Spleen (tissue), 11 donors: Measurements from ENCODE around the gene RERE. TPM values are rescaled to one million over a fixed set of nuclear protein-coding genes. Genes with fewer than 3 reads are reported as not detected.

Experiments used
- DNase-seq: peaks from one replicate; pipeline ENCODE4 v3.0.0-alpha.2; 2020
- H3K27ac ChIP-seq, 8 donors: fragments of 200-600 bp; sonication (generic) in 7 of 8; 1 replicate in 4 of 8; 2 replicates in 4 of 8; pipeline versions ENCODE4 v1.5.0 to v1.8.0; 2016 to 2021; ENCODE audit warnings: inconsistent platforms in 4 of 8, mild to moderate bottlenecking in 4 of 8, moderate library complexity in 1 of 8
- H3K27me3 ChIP-seq, 7 donors: fragments of 200-600 bp; sonication (generic) in 6 of 7; replicated peaks in 1 of 7; 1 replicate in 4 of 7; 2 replicates in 3 of 7; pipeline versions ENCODE4 v1.5.0 to v1.8.0; 2016 to 2021; ENCODE audit warnings: inconsistent platforms in 3 of 7, mild to moderate bottlenecking in 1 of 7
- H3K36me3 ChIP-seq, 6 donors: fragments of 200-600 bp; sonication (generic) in 5 of 6; 1 replicate in 4 of 6; 2 replicates in 2 of 6; pipeline versions ENCODE4 v1.5.0 to v1.8.0; 2016 to 2021; ENCODE audit warnings: inconsistent platforms in 2 of 6
- H3K4me1 ChIP-seq, 6 donors: fragments of 200-600 bp; sonication (generic) in 5 of 6; 1 replicate in 3 of 6; 2 replicates in 3 of 6; pipeline versions ENCODE4 v1.5.0 to v1.8.0; 2016 to 2021; ENCODE audit warnings: inconsistent platforms in 3 of 6
- H3K4me3 ChIP-seq, 8 donors: fragments of 200-600 bp; sonication (generic) in 7 of 8; 1 replicate in 4 of 8; 2 replicates in 4 of 8; pipeline versions ENCODE4 v1.5.0 to v1.8.0; 2016 to 2021; ENCODE audit warnings: inconsistent platforms in 4 of 8, mild to moderate bottlenecking in 4 of 8, moderate library complexity in 2 of 8
- H3K9me3 ChIP-seq, 8 donors: fragments of 200-600 bp; sonication (generic) in 7 of 8; 1 replicate in 4 of 8; 2 replicates in 4 of 8; pipeline versions ENCODE4 v1.5.0 to v1.8.0; 2016 to 2021; ENCODE audit warnings: inconsistent platforms in 4 of 8
- POLR2A ChIP-seq, 3 donors: fragments of 450-650 bp; IDR thresholded peaks; one replicate each; pipeline ENCODE4 v1.5.1; 2017; ENCODE audit warnings: antibody characterized with exemption in 3 of 3, mild to moderate bottlenecking in 1 of 3
- POLR2AphosphoS5 ChIP-seq, 3 donors: sonication (generic); formaldehyde crosslinking; IDR thresholded peaks; one replicate each; pipeline ENCODE4 v1.5.1; 2017; ENCODE audit warnings: antibody characterized with exemption in 3 of 3
- WGBS, 5 donors: extraction: QIAGEN DNeasy Blood & Tissue Kit in 3 of 5; methylation state at CpG; one replicate each; pipeline versions ENCODE4 v1.1.5 to v1.1.7; 2013 to 2018; 5-methylcytosine and 5-hydroxymethylcytosine counted together
- intact Hi-C: fragments of 100-400 bp; cut with DNase I; formaldehyde crosslinking; loops from one replicate; pipeline ENCODE4 v1.15.0; 2023; ENCODE audit warnings: low total_unique reads
- polyA plus RNA-seq, 3 donors: library from polyadenylated mRNA; stranded (reverse); fragments of 200-250 nt; gene quantifications; one replicate each; pipeline ENCODE4 v1.2.1, GENCODE V29; 2013
- total RNA-seq, 7 donors: library from RNA; depleted of rRNA in 3 of 7; stranded (reverse); fragments of >200 nt in 3 of 7; fragmentation: NEBNext Ultra II Directional in 4 of 7; extraction: Animal tissue kit (Norgen Biotek cat#: 25700) in 4 of 7; gene quantifications; one replicate each; pipeline versions ENCODE4 v1.1.0 to v1.2.1, GENCODE V29; 2016 to 2021
- TF ChIP-seq, protein P1 (sequence below), 11 experiments: fragments of 200-600 bp in 7 of 11; fragments of 450-650 bp in 4 of 11; sonication (generic) in 4 of 11; IDR thresholded peaks in 8 of 11; conservative IDR thresholded peaks in 3 of 11; 1 replicate in 7 of 11; 2 replicates in 4 of 11; pipeline versions ENCODE4 v1.4.0 to v1.8.0; 2016 to 2021; ENCODE audit warnings: antibody characterized with exemption in 11 of 11, inconsistent platforms in 4 of 11, mild to moderate bottlenecking in 1 of 11
- donor health status: healthy with polysubstance abuse.
- donor health status: DM: no; HTN: no; CAD: no; lungs with moderate emphysema.
- donor health status: DM: no; HTN: no; CAD: no.
- donor health status: Bipolar disorder and iron deficiency.
- donor health status: healthy.
- donor health status: DM: no; HTN: no; CAD: no.
- donor health status: DM: yes; HTN: yes; CAD: no.

Gene RERE
- total and polyA plus RNA-seq, 10 donors: 10.3 to 149 (median 117) TPM

DNA sequence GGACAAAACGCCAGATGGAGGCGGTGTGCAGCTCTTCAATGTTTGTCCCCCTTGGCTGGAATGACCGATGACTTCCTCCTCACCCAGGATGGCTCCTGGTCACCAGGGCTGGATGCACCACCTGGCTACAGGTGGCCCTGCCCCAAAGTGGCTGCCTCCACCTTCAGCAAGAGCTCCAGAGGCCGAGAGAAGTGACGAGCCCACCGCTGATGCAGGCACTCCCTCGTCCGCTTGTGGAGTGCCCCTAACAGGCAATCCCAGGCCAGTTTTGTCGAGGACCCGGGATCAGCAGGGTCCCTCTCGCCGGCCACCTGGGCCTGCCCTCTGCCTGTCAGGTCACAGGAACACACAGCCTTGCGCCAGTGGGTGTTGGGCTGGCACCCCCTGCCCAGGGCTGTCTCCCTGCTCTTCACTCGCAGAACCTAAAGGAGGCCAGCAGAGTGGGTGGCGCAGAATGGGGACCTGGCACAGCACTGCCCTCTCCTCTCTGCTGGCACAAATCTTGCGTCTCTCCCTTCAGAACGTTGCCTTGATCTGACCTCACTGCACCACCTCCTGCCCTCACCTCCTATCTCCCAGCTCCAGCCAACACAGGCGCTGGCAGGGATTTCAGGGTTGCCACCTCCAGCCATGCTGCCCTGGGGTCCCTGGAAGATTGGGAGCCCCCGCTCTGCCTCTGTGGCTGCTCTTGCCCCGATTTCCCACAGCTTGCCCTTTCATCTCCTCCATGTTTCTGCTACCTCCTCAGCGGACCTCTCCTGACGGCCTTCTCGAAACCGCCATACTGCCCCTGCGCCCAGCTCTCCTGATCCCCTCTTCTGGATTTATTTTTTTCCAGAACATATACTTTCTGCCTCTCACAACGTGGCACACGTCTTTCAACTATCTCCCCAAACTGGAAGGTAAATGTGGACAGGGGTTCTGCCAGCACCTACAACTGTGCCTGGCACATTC is 460.9 kb downstream of the RERE start:
- Histone ChIP-seq H3K4me1 (peaks cover 8 to 42% (median 28%) of the 10 kb centered on the region in 6 donors), H3K27me3 (no peaks in the 10 kb centered on the region), H3K9me3 (no peaks in the 10 kb centered on the region), H3K4me3 (no peak overlapping the region), H3K27ac (peak overlapping the region in 4 of 8 donors; percentile 19 to 62 (median 28)), H3K36me3 (peaks cover 15 to 99% (median 83%) of the 10 kb centered on the region in 6 donors)
- WGBS, 5 donors: 90 to 95% (median 93%) methylated on average over 26 to 27 of the region's 27 CpGs
- intact Hi-C loops: no loop called here
- TF ChIP-seq, protein P1, sequence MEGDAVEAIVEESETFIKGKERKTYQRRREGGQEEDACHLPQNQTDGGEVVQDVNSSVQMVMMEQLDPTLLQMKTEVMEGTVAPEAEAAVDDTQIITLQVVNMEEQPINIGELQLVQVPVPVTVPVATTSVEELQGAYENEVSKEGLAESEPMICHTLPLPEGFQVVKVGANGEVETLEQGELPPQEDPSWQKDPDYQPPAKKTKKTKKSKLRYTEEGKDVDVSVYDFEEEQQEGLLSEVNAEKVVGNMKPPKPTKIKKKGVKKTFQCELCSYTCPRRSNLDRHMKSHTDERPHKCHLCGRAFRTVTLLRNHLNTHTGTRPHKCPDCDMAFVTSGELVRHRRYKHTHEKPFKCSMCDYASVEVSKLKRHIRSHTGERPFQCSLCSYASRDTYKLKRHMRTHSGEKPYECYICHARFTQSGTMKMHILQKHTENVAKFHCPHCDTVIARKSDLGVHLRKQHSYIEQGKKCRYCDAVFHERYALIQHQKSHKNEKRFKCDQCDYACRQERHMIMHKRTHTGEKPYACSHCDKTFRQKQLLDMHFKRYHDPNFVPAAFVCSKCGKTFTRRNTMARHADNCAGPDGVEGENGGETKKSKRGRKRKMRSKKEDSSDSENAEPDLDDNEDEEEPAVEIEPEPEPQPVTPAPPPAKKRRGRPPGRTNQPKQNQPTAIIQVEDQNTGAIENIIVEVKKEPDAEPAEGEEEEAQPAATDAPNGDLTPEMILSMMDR (IDR thresholded peaks at IDR 0.05 in 8 of 11, conservative IDR thresholded peaks at IDR 0.05 in 3 of 11): no peak
- no peak for TF ChIP-seq POLR2A (IDR thresholded peaks at IDR 0.05)
- peak in 2 of 3 donors; percentile 10 to 62 for TF ChIP-seq POLR2AphosphoS5 (IDR thresholded peaks at IDR 0.05)
- no peak for DNase-seq

DNA sequence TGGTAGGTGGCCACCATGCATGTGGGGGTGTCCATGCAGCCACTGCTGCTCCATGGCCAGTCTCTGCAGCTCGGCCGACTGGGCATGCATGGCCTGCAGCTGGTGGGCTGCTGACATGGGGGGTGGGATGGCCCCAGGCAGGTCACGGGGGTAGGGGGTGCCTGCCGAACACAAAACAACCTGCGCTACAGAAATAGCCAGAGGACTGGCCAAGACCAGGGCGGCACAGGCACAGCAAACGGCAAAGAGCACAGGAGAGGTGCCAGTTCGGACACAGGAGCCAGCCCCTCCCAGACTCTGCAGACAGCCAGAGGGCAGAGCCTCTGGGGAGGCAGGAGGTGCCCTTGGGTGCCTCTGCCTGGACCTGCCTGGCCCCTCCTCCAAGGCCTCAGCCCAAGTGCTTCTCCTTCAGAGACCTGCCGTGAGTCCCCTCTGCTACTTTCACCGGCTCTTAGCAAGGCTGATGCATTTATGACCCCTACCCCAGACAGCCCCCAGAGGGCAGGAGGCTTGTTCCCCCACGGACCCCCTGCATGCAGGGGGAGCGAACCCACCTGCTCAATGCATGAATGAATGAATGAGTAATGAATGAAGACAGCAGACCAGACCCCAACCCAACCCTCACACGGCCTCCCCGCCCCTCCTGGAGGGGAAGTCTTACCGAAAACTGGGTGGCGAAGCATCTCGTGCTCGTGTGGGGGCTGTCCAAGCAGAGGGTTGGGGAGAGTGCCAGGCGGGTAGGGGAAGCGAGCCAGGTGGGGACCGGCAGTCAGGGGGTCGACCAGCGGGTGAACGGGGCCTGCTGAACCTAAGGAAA is 461.8 kb downstream of the RERE start:
- DNase-seq: no peak
- TF ChIP-seq POLR2AphosphoS5 (IDR thresholded peaks at IDR 0.05) (peak in 1 of 3 donors; percentile 43), POLR2A (IDR thresholded peaks at IDR 0.05) (no peak)
- TF ChIP-seq, protein P1 (IDR thresholded peaks at IDR 0.05 in 8 of 11, conservative IDR thresholded peaks at IDR 0.05 in 3 of 11): no peak
- Histone ChIP-seq H3K27me3 (no peaks in the 10 kb centered on the region), H3K9me3 (no peaks in the 10 kb centered on the region), H3K4me3 (no peak overlapping the region), H3K4me1 (peaks cover 8 to 51% (median 32%) of the 10 kb centered on the region in 6 donors), H3K36me3 (peaks cover 15 to 90% (median 74%) of the 10 kb centered on the region in 6 donors), H3K27ac (peak overlapping the region in 2 of 8 donors; percentile 19 to 55)
- intact Hi-C loops: no loop called here
- WGBS, 5 donors: 88 to 95% (median 90%) methylated on average over 19 to 24 of the region's 24 CpGs

DNA sequence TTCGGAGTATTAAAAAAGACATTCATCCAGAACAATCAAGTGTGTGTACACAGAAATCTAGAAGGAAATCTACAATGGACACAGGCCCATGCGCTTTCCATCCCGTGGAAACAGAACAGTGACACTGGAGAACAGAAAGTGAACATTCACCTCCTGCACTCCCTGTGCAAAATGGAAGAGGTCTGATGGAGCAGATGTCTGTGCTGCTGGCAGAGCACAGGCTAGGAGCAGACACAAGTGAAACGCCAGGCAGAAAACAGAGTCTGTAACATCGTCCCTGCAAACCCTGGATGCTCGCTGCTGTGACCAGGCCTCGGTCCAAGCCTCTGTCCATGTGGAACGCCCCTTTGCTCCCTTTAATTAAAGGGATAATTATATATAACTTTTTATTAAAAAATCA is 463.4 kb downstream of the RERE start:
- peak overlapping the region in 4 of 8 donors; percentile 69 to 85 (median 77) for H3K27ac ChIP-seq
- no peak for TF ChIP-seq POLR2AphosphoS5 (IDR thresholded peaks at IDR 0.05)
- no peak for TF ChIP-seq POLR2A (IDR thresholded peaks at IDR 0.05)

DNA sequence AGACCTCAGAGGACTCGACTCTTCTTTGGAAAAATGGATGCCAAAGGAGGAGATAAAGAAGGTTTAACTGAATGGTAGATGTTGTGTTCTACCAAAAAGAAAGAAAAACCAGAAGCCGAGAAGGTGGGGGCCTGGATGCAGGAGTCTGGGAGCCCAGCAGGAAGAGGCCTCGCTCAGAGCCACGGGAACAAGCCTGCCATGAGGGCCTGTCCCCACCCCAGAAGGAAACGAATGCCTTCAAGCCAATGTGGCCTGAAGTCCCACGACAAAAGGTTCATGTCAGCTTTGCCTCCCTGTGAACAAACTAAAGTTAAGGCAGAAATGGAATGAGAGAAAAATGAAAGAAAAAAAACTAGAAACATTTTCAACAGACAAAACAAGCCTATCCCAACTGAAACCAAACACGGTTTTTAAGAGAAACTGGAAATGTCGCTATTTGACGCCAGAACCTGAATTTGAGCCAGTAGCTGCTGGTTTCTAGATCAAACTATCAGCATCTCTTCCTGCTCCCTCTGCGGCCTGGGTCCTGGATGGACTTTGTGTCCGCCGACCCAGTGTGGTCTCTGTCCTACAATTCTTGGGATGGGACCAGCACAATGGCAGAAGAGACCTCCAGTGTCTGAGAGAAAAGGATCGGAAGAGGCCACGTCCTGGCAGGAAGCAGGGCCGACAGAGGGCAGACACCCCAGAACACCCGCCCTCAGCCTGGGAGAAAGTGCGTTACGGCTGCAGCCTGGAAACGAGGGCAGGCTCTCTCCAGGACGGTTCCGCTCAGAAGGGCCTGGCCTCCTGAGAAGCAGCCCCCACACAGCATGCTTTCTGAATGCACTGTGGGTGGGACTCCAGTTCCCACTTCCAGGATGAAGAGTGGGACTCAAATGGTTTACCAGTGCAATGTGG is 464.3 kb downstream of the RERE start:
- H3K4me1 ChIP-seq: peaks cover 8 to 66% (median 40%) of the 10 kb centered on the region in 6 donors
- H3K4me3 ChIP-seq: no peak overlapping the region
- DNase-seq: no peak
- no peaks in the 10 kb centered on the region for H3K9me3 ChIP-seq
- WGBS, 5 donors: 56 to 78% (median 66%) methylated on average over 18 to 21 of the region's 21 CpGs
- intact Hi-C loops: no loop called here
- peak overlapping the region; percentile 36 to 85 (median 70) for H3K27ac ChIP-seq
- H3K27me3 ChIP-seq: no peaks in the 10 kb centered on the region
- TF ChIP-seq POLR2AphosphoS5 (IDR thresholded peaks at IDR 0.05): peak; percentile 18 to 70 (median 43)
- no peak for TF ChIP-seq POLR2A (IDR thresholded peaks at IDR 0.05)
- peaks cover 4 to 65% (median 52%) of the 10 kb centered on the region in 6 donors for H3K36me3 ChIP-seq

More for the DNA sequence above, 463.4 kb downstream of the RERE start:
- intact Hi-C loops: no loop called here
- Histone ChIP-seq H3K9me3 (no peaks in the 10 kb centered on the region), H3K36me3 (peaks cover 6 to 74% (median 61%) of the 10 kb centered on the region in 6 donors), H3K4me1 (peaks cover 8 to 64% (median 36%) of the 10 kb centered on the region in 6 donors), H3K27me3 (no peaks in the 10 kb centered on the region), H3K4me3 (no peak overlapping the region)
- WGBS, 5 donors: 87 to 91% (median 89%) methylated on average over 8 of the region's 8 CpGs
- DNase-seq: no peak
